ENCODE data around the gene NPPB. TPM values are rescaled to one million over a fixed set of nuclear protein-coding genes. Genes with fewer than 3 reads are reported as not detected.
A peak's percentile ranks its signal among the peaks of the same experiment; 100 is the strongest.

NPPB gene
- total and polyA plus RNA-seq, 2 of the 8 experiments (the other 6 are each of a cell fraction or from before 2014, with no cell fraction given): 0.36 to 0.91 TPM

DNA sequence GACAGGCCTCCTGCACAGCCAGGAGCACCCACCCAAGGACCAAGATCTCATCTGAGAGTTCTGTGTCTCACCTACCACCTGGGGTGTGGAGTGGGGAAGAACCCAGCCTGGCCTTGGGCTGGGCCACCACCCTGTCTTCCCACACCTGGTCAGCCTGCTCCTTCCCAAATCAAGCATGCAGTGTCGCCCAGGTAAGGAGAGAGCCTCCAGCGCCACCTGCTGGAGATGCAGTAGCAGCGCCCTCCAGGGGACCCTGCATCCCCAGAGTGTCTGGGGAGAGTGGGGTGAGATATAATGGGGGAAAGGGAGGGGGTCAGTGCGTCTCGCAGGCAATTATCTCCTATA is 35.1 kb upstream of the NPPB start (continued):
- TF ChIP-seq SP2 (IDR thresholded peaks at IDR 0.05; ENCODE audit: low read length) (no peak), CEBPB (IDR thresholded peaks at IDR 0.05; ENCODE audit: low read depth, low read length) (no peak), SP4 (IDR thresholded peaks at IDR 0.05; ENCODE audit: low read length) (no peak), RFX5 (IDR thresholded peaks at IDR 0.05; ENCODE audit: borderline replicate concordance, low read depth, low read length) (no peak), KDM1A (IDR thresholded peaks at IDR 0.05; ENCODE audit: borderline replicate concordance, low read length) (no peak), BRCA1 (IDR thresholded peaks at IDR 0.05; ENCODE audit: low read depth, low read length) (no peak), EP300 (IDR thresholded peaks at IDR 0.05; ENCODE audit: borderline replicate concordance in 1 of 2, low read depth in 2 of 2, low read length in 2 of 2) (no peak), JUN (IDR thresholded peaks at IDR 0.05; ENCODE audit: low read depth, low read length) (no peak), CHD1 (IDR thresholded peaks at IDR 0.05; ENCODE audit: low read depth, low read length) (no peak), YY1 (IDR thresholded peaks at IDR 0.05; ENCODE audit: low read depth, low read length) (peak; percentile 48; the same call in 1 of the 2 replicates), SAP30 (IDR thresholded peaks at IDR 0.05; ENCODE audit: insufficient read depth, insufficient replicate concordance, low read length) (no peak), SIRT6 (IDR thresholded peaks at IDR 0.05; ENCODE audit: low read length) (no peak), SP1 (IDR thresholded peaks at IDR 0.05; ENCODE audit: low read depth, low read length) (no peak), SIX5 (IDR thresholded peaks at IDR 0.05; ENCODE audit: low read depth, low read length) (no peak), POU5F1 (IDR thresholded peaks at IDR 0.05; ENCODE audit: low read depth, low read length) (no peak)
- TF ChIP-seq, protein P1, sequence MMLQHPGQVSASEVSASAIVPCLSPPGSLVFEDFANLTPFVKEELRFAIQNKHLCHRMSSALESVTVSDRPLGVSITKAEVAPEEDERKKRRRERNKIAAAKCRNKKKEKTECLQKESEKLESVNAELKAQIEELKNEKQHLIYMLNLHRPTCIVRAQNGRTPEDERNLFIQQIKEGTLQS (IDR thresholded peaks at IDR 0.05; ENCODE audit: insufficient read depth, low read depth, low read length): no peak

Data from H1 (cell line).